ENCODE results near the gene ZC3HAV1L.

Gene ZC3HAV1L

GRCh38 chr7:139022286-139022685, 13.6 kb downstream of the ZC3HAV1L start:
- DNase-seq (ENCODE audit: low read depth), result no peak
- no peak for TF ChIP-seq CTCF (IDR thresholded peaks at IDR 0.05; ENCODE audit: insufficient read depth, low read depth, low read length, missing control alignments)
- no peak overlapping the region for H3K4me3 ChIP-seq (ENCODE audit: low read length)

- DNase-seq (ENCODE audit: low read depth), result no peak
- no peak for TF ChIP-seq CTCF (IDR thresholded peaks at IDR 0.05; ENCODE audit: insufficient read depth, low read depth, low read length, missing control alignments)
- H3K4me3 ChIP-seq (ENCODE audit: low read length), result no peak overlapping the region
Observed at GRCh38 chr7:139018910-139019309, 16.9 kb downstream of the ZC3HAV1L start.

GRCh38 chr7:139016931-139017511, 18.8 kb downstream of the ZC3HAV1L start:
- TF ChIP-seq CTCF (IDR thresholded peaks at IDR 0.05; ENCODE audit: insufficient read depth, low read depth, low read length, missing control alignments), result peak; percentile 78
- peak; percentile 74 for DNase-seq (ENCODE audit: low read depth)
- H3K4me3 ChIP-seq (ENCODE audit: low read length), result no peak overlapping the region

GRCh38 chr7:139011373-139011772, 24.5 kb downstream of the ZC3HAV1L start:
- no peak for TF ChIP-seq CTCF (IDR thresholded peaks at IDR 0.05; ENCODE audit: insufficient read depth, low read depth, low read length, missing control alignments)
- no peak for DNase-seq (ENCODE audit: low read depth)
- H3K4me3 ChIP-seq (ENCODE audit: low read length), result no peak overlapping the region

GRCh38 chr7:139004321-139005090, 31.3 kb downstream of the ZC3HAV1L start:
- DNase-seq (ENCODE audit: low read depth), result no peak

GRCh38 chr7:138999414-138999813, 36.4 kb downstream of the ZC3HAV1L start:
- no peak overlapping the region for H3K4me3 ChIP-seq (ENCODE audit: low read length)
- no peak for TF ChIP-seq CTCF (IDR thresholded peaks at IDR 0.05; ENCODE audit: insufficient read depth, low read depth, low read length, missing control alignments)
- DNase-seq (ENCODE audit: low read depth), result no peak

More at GRCh38 chr7:139004321-139005090, 31.3 kb downstream of the ZC3HAV1L start:
- no peak overlapping the region for H3K4me3 ChIP-seq (ENCODE audit: low read length)
- no peak for TF ChIP-seq CTCF (IDR thresholded peaks at IDR 0.05; ENCODE audit: insufficient read depth, low read depth, low read length, missing control alignments)
